Endothelial cell of umbilical vein (primary cell): ENCODE data around the gene DNAJB12. TPM values are rescaled to one million over a fixed set of nuclear protein-coding genes. Genes with fewer than 3 reads are reported as not detected.

ENCODE experiments used
- BruUV-seq: library from RNA; stranded (reverse); fragments of 400-500 nt; replicated peaks from 2 replicates; lab custom pipeline; 2021; lab: Mats Ljungman, UMichigan
- CTCF ChIA-PET: fragments of 300-600, 350-600 bp; sonication (Branson Sonifier 250); formaldehyde crosslinking; loops from one replicate; lab custom pipeline; 2021; ENCODE audit warnings: antibody characterized with exemption, inconsistent platforms; lab: Charles Lee
- POLR2A ChIA-PET: fragments of 300-600, 350-600 bp; sonication (Branson Sonifier 250); formaldehyde crosslinking; loops from one replicate; lab custom pipeline; 2021; ENCODE audit warnings: antibody characterized with exemption, inconsistent platforms; lab: Charles Lee
- DNase-seq: peaks from one replicate; pipeline ENCODE4 v3.0.0-alpha.2; 2011; ENCODE audit warnings: low read depth, low spot score
- FAIRE-seq: peaks from 2 replicates; lab custom pipeline; 2011; peaks lifted over from hg19 to GRCh38; lab: Jason Lieb, UNC
- H2AFZ ChIP-seq: 2 replicates; pipeline ENCODE4 v1.6.0; 2012; ENCODE audit warnings: low read depth, low read length, control low read depth, inconsistent platforms
- H3K27ac ChIP-seq: 2 replicates; pipeline ENCODE4 v1.5.1; 2011; ENCODE audit warnings: low read depth, mild to moderate bottlenecking, control low read depth, low read length, moderate library complexity; ENCODE audit not compliant: insufficient read depth
- H3K27me3 ChIP-seq, 2 experiments: 2 replicates each; pipeline versions ENCODE4 v1.6.0 to v1.6.1; 2011; ENCODE audit warnings: low read length in 2 of 2, mixed read lengths in 1 of 2; ENCODE audit not compliant: control insufficient read depth in 2 of 2, insufficient read depth in 2 of 2
- H3K36me3 ChIP-seq, 2 experiments: 2 replicates in 1 of 2; 3 replicates in 1 of 2; pipeline ENCODE4 v1.5.1; 2011; ENCODE audit warnings: low read length in 2 of 2, mild to moderate bottlenecking in 1 of 2, moderate library complexity in 1 of 2; ENCODE audit not compliant: control insufficient read depth in 2 of 2, insufficient read depth in 2 of 2; ENCODE audit errors: extremely low read depth in 1 of 2
- H3K4me1 ChIP-seq: 3 replicates; pipeline ENCODE4 v1.5.1; 2011; ENCODE audit warnings: mild to moderate bottlenecking, low read length; ENCODE audit not compliant: control insufficient read depth, insufficient read depth; ENCODE audit errors: extremely low read depth
- H3K4me2 ChIP-seq: 2 replicates; pipeline ENCODE4 v1.6.1; 2011; ENCODE audit warnings: low read length, control low read depth, mixed read lengths; ENCODE audit not compliant: insufficient read depth
- H3K4me3 ChIP-seq, 3 experiments: fragments of 200-600 bp in 1 of 3; sonication (generic), shearing (Covaris generic) in 1 of 3; replicated peaks in 1 of 3; 2 replicates each; pipeline ENCODE4 v1.5.1; 2011 to 2016; ENCODE audit warnings: control low read depth in 3 of 3, low read length in 3 of 3, mild to moderate bottlenecking in 2 of 3, inconsistent platforms in 1 of 3, low read depth in 1 of 3, moderate library complexity in 1 of 3; ENCODE audit not compliant: insufficient read depth in 1 of 3
- H3K79me2 ChIP-seq: 2 replicates; pipeline ENCODE4 v1.6.0; 2012; ENCODE audit warnings: low read length, inconsistent platforms; ENCODE audit not compliant: control insufficient read depth, insufficient read depth
- H3K9ac ChIP-seq: replicated peaks from 2 replicates; pipeline ENCODE3; 2011; ENCODE audit warnings: low read length, control low read depth; ENCODE audit not compliant: insufficient read depth; ENCODE audit errors: extremely low read depth
- H3K9me1 ChIP-seq: replicated peaks from 3 replicates; pipeline ENCODE4 v1.6.0; 2011; ENCODE audit warnings: mild to moderate bottlenecking, low read length; ENCODE audit not compliant: control insufficient read depth, insufficient read depth; ENCODE audit errors: extremely low read depth
- H3K9me3 ChIP-seq: replicated peaks from 2 replicates; pipeline ENCODE4 v1.5.1; 2012; ENCODE audit warnings: low read length, inconsistent platforms; ENCODE audit not compliant: control insufficient read depth, insufficient read depth
- H4K20me1 ChIP-seq: replicated peaks from 2 replicates; pipeline ENCODE3; 2011; ENCODE audit warnings: mild to moderate bottlenecking, low read length; ENCODE audit not compliant: control insufficient read depth, insufficient read depth; ENCODE audit errors: extremely low read depth
- GATA2 ChIP-seq: IDR thresholded peaks from 2 replicates; pipeline ENCODE4 v1.7.0; 2011; ENCODE audit warnings: low read depth, mild to moderate bottlenecking, moderate library complexity, mixed read lengths, low read length; ENCODE audit not compliant: insufficient read length, insufficient read depth
- JUN ChIP-seq: IDR thresholded peaks from 2 replicates; pipeline ENCODE4 v1.6.1; 2011; ENCODE audit warnings: borderline replicate concordance, low read depth; ENCODE audit not compliant: insufficient read length, insufficient read depth
- dilution Hi-C: fragments of 300-500 bp; cut with MboI; formaldehyde crosslinking; loops from one replicate; pipeline ENCODE4 v1.15.0; 2019; ENCODE audit warnings: low sequenced_read_pairs; ENCODE audit not compliant: extremely low pct_ligation_motif_present
- intact Hi-C: fragments of 100-400 bp; cut with micrococcal nuclease; formaldehyde crosslinking; loops from one replicate; pipeline ENCODE4 v1.10.0; 2022
- polyA plus RNA-seq, 4 experiments: library from polyadenylated mRNA; depleted of rRNA in 3 of 4; stranded (reverse) in 3 of 4; unstranded in 1 of 4; fragments of >200 nt; gene quantifications; 2 replicates each; pipeline versions ENCODE4 v1.2.1 to v1.2.3, GENCODE V29; 2011 to 2012; ENCODE audit warnings: missing spikeins in 1 of 4
- total RNA-seq: library from RNA; stranded (reverse); gene quantifications from 2 replicates; pipeline ENCODE4 v1.2.3, GENCODE V29; 2021
- TF ChIP-seq, protein P1 (sequence below): IDR thresholded peaks from 2 replicates; pipeline ENCODE4 v1.6.1; 2011; ENCODE audit not compliant: insufficient read depth, insufficient read length

Gene DNAJB12
- total and polyA plus RNA-seq, 2 donors (not counting 3 experiments of a cell fraction or from before 2014, with no cell fraction given) = 27.2 to 44.2 TPM

DNA sequence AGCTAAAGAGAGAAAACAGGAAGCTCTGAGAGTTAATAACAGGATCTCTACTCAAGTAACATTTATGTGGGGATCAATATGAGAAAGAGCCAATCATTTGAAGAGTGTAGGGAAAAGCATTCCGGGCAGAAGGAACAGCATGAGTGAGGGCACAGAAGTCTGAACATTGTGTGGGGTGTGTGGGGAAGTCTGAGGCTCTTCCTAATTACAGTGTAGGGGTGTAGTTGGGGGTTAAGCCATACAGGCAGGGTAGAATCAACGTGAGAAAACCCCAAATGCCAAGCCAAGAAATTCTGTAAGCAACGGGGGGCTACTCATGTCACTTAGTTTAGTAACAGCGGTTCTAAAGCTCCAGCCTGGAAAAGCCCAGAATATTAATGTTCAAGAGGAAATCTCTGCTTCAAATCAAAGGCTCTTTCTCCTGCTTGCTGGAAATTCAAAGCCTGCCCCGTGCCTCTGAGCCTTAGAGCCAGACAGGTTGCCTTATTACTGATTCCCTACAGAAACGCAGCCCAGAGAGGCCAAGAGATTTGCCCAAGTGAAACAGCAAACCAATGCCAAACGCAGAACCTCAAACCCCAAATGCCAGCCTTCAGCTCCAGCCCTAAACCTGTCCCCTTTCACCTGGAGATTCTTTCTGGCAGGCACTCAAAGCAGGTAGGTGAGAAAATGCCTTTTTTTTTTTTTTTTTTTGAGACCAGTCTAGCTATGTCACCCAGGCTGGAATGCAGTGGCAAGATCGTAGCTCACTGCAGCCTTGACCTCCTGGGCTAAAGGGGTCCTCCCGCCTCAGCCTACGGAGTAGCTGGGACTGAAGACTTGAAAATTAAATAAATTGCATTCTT, 36.1 kb downstream of the DNAJB12 start:
- POLR2A ChIA-PET = interaction anchor here (0.9 to 5.6 kb wide), 3 partner anchors 14 to 43 kb away, joined by 3 to 59 read pairs (median 5); partner anchors contain the start of gene DDIT4
- intact Hi-C loops (loop anchor here (1.0 to 5.0 kb wide), 8 partner anchors 10 to 146 kb away; partner anchors contain the start of genes ANAPC16, ASCC1 and DDIT4), dilution Hi-C loops (no loop called here)
- CTCF ChIA-PET = interaction anchor here (0.8 to 5.4 kb wide), 10 partner anchors 10 to 193 kb away, joined by 3 to 72 read pairs (median 4); partner anchors contain the start of gene DDIT4
- Histone ChIP-seq H3K4me2 (peak overlapping the region; percentile 68), H3K4me3 (no peak overlapping the region), H3K36me3 (no peaks in the 10 kb centered on the region), H3K4me1 (peaks cover 66% of the 10 kb centered on the region), H3K79me2 (no peaks in the 10 kb centered on the region), H3K27ac (peak overlapping the region; percentile 100), H4K20me1 (no peaks in the 10 kb centered on the region), H2AFZ (no peak overlapping the region), H3K9ac (peak overlapping the region; percentile 81), H3K9me1 (no peaks in the 10 kb centered on the region), H3K27me3 (no peaks in the 10 kb centered on the region), H3K9me3 (no peaks in the 10 kb centered on the region)
- TF ChIP-seq, protein P1, sequence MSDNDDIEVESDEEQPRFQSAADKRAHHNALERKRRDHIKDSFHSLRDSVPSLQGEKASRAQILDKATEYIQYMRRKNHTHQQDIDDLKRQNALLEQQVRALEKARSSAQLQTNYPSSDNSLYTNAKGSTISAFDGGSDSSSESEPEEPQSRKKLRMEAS = no peak
- TF ChIP-seq GATA2 (no peak), JUN (no peak)
- FAIRE-seq (no peak), DNase-seq (no peak)
- TSS peak; percentile 24 for BruUV-seq
